DMS53 (cell line): ENCODE measurements around the gene KCNQ1.

Experiments
- DNase-seq: peaks from one replicate; lab custom pipeline; 2025; lab: John Stamatoyannopoulos, UW

The KCNQ1 gene

GRCh38 chr11:2808850-2809846, 364.3 kb downstream of the KCNQ1 start:
- DNase-seq = no peak

- no peak for DNase-seq
Observed at GRCh38 chr11:2809854-2810253, 365.0 kb downstream of the KCNQ1 start.

GRCh38 chr11:2810411-2811205, 365.8 kb downstream of the KCNQ1 start:
- no peak for DNase-seq

- no peak for DNase-seq
Observed at GRCh38 chr11:2811206-2812091, 366.6 kb downstream of the KCNQ1 start.

GRCh38 chr11:2812371-2812991, 367.7 kb downstream of the KCNQ1 start:
- no peak for DNase-seq

GRCh38 chr11:2813141-2813908, 368.5 kb downstream of the KCNQ1 start:
- peak; percentile 15 for DNase-seq

- DNase-seq = no peak
Observed at GRCh38 chr11:2813968-2814367, 369.2 kb downstream of the KCNQ1 start.

GRCh38 chr11:2814751-2815150, 369.9 kb downstream of the KCNQ1 start:
- DNase-seq = peak; percentile 63

- DNase-seq = no peak
Observed at GRCh38 chr11:2815762-2816496, 371.1 kb downstream of the KCNQ1 start.

- DNase-seq = no peak
Observed at GRCh38 chr11:2816523-2816922, 371.7 kb downstream of the KCNQ1 start.

GRCh38 chr11:2816941-2817421, 372.2 kb downstream of the KCNQ1 start:
- no peak for DNase-seq

GRCh38 chr11:2817431-2817830, 372.6 kb downstream of the KCNQ1 start:
- no peak for DNase-seq

- no peak for DNase-seq
Observed at GRCh38 chr11:2818021-2818420, 373.2 kb downstream of the KCNQ1 start.

- DNase-seq = no peak
Observed at GRCh38 chr11:2818503-2818902, 373.7 kb downstream of the KCNQ1 start.

- no peak for DNase-seq
Observed at GRCh38 chr11:2819316-2819715, 374.5 kb downstream of the KCNQ1 start.

- no peak for DNase-seq
Observed at GRCh38 chr11:2820976-2821375, 376.2 kb downstream of the KCNQ1 start.

GRCh38 chr11:2821891-2822290, 377.1 kb downstream of the KCNQ1 start:
- no peak for DNase-seq

- no peak for DNase-seq
Observed at GRCh38 chr11:2824851-2825250, 380.0 kb downstream of the KCNQ1 start.

- DNase-seq = no peak
Observed at GRCh38 chr11:2825261-2825888, 380.6 kb downstream of the KCNQ1 start.
